ENCODE data around the gene TAF11L10.
"Not testable (repeated sequence)": the region's sequence is repeated elsewhere in the genome, so short reads cannot be mapped to it uniquely, and the experiment has no call there.

Gene TAF11L10

GRCh38 chr5:17597728-17598127 is at the start of gene TAF11L10:
TAF11L10 (minus strand) TSS chr5:17597828.
- not testable (repeated sequence) for DNase-seq

- no peak for DNase-seq
These were observed 36.5 kb upstream of the TAF11L10 start, which contains the start of gene TAF11L14 for GRCh38 chr5:17634160-17634559. TAF11L14 (plus strand) TSS chr5:17634460.

DNA sequence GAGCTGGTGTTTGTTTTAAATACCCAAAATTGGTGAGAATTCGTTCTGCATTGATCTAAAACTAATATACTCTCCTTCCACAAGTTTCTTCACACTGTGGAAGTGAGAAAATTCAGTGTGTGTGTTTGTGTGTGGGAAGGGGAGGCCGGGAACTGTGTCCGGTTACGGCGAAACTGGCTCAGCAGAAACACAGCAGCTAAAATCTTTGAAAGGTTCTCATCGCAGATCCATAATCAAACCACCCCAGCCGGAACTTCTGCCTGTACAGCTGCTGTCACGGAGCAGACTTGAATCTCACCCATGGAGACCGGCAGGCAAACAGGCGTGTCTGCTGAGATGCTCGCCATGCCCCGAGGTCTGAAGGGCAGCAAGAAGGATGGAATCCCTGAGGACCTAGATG is 34.2 kb upstream of the TAF11L10 start, which contains the start of gene TAF11L13:
TAF11L13 (plus strand) TSS at position 301 of the 400 bp plus-strand sequence.
- DNase-seq = not testable (repeated sequence)

- DNase-seq = no peak
These were observed 28.1 kb upstream of the TAF11L10 start for GRCh38 chr5:17625686-17626085.

DNA sequence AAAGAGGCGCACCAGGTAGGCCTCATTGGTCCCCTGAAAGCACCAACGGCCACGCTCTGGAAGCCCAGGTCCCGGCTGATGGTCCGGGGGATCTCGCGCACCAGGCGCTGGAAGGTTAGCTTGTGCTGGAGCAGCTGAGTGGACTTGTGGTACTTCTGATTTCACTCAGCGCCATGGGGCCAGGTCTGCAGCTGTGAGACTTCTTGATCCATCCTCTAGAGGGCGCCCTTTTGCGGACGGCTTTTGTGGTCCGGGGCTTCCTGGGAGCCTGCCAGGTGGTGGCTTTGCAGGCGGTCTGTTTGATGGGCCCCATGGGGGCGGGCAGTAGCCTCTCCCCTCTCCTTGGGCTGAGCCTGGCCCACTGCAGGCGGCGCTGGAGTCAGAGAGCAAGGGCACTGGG is 23.0 kb upstream of the TAF11L10 start:
- no peak for DNase-seq

DNA sequence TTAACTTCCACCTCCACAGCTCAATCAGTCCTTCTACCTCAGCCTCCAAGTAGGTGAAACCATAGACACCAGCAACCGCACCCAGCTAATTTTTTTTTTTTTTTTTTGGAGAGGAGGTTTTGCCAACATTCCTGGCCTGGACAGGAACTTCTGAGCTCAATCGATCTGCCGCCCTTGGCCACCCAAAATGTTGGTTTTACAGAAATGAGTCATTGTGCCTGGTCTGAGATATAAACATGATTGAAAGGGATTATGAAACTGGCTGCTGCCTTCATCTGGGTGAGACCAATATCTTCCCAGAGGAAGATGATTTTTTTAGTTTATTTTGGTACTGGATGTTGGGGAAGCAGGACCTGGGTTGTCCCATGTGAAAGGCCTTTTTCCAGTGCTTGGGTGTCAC is 21.7 kb upstream of the TAF11L10 start:
- no peak for DNase-seq

GRCh38 chr5:17614872-17615605 is 17.4 kb upstream of the TAF11L10 start:
- no peak for DNase-seq

GRCh38 chr5:17610092-17610491 is 12.5 kb upstream of the TAF11L10 start, which contains the start of gene TAF11L12:
TAF11L12 (plus strand) TSS chr5:17610392.
- not testable (repeated sequence) for DNase-seq

DNA sequence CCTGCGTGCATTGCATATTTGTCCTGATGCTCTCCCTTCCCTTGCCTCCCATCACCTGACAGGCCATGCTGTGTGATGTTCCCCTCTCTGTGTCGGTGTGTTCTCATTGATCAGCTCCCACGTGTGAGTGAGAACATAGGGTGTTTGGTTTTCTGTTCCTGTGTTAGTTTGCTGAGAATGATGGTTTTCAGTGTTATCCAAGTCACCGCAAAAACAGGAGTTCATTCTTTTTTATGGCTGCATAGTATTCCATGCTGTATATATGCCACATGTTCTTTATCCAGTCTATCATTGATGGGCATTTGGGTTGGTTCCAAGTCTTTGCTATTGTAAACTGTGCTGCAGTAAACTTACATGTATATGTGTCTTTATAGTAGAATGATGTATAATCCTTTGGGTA is 9.8 kb upstream of the TAF11L10 start:
- DNase-seq = not testable (repeated sequence)

DNA sequence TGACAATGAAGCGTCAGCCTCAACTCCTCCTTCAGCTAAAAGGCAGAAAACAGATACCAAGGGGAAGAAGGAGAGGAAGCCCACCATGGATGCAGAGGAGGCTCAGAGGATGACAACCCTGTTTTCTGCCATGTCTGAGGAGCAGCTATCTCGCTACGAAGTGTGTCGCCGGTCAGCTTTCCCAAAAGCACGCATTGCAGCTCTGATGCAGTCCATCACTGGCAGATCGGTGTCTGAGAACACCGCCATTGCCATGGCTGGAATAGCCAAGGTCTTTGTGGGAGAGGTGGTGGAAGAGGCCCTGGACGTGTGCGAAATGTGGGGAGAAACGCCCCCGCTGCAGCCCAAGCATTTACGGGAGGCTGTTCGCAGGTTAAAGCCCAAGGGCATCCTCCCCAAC is 7.3 kb upstream of the TAF11L10 start:
- no peak for DNase-seq

DNA sequence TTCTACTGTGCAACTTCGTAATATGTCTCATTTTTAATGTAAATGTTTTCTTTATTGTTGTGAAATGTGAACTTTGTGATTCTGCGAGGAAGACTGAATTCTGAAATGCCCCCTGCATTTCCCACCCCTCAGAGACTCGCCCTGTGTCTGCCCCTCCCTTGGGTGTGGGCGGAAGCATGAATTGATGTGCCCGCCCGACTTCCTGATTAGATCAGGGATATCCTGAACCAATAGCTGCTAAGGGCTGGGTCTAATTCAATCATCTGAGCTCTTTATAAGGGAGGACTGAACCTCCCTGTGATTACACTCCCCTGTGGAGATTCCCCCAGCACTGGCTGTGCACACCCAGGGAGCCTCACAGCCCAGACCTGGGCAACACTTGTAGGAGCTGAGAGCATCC is 6.3 kb upstream of the TAF11L10 start, which contains the start of gene TAF11L11:
TAF11L11 (plus strand) TSS at position 304 of the 400 bp plus-strand sequence.
- DNase-seq = not testable (repeated sequence)

DNA sequence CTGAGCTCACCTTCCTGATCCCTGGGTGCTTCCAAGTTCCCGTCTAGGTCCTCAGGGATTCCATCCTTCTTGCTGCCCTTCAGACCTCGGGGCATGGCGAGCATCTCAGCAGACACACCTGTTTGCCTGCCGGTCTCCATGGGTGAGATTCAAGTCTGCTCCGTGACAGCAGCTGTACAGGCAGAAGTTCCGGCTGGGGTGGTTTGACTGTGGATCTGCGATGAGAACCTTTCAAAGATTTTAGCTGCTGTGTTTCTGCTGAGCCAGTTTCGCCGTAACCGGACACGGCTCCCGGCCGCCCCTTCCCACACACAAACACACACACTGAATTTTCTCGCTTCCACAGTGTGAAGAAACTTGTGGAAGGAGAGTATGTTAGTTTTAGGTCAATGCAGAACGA is 3.4 kb downstream of the TAF11L10 start, which contains the start of gene TAF11L9:
TAF11L9 (minus strand) TSS at position 140 of the 400 bp plus-strand sequence.
- DNase-seq = not testable (repeated sequence)

DNA sequence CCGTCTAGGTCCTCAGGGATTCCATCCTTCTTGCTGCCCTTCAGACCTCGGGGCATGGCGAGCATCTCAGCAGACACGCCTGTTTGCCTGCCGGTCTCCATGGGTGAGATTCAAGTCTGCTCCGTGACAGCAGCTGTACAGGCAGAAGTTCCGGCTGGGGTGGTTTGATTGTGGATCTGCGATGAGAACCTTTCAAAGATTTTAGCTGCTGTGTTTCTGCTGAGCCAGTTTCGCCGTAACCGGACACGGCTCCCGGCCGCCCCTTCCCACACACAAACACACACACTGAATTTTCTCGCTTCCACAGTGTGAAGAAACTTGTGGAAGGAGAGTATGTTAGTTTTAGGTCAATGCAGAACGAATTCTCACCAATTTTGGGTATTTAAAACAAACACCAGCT is 6.8 kb downstream of the TAF11L10 start, which contains the start of gene TAF11L8:
TAF11L8 (minus strand) TSS at position 101 of the 400 bp plus-strand sequence.
- DNase-seq = not testable (repeated sequence)

- DNase-seq = not testable (repeated sequence)
These were observed 12.0 kb downstream of the TAF11L10 start, which contains the start of gene TAF11L7 for GRCh38 chr5:17585658-17586057. TAF11L7 (minus strand) TSS chr5:17585758.
